ENCODE results near the gene PSME3.
"Not testable (repeated sequence)": the region's sequence is repeated elsewhere in the genome, so short reads cannot be mapped to it uniquely, and the experiment has no call there.

PSME3 gene

GRCh38 chr17:42857389-42857788 is 24.2 kb downstream of the PSME3 start:
- Histone ChIP-seq H3K4me3 (no peak overlapping the region), H3K9ac (ENCODE audit: insufficient read length) (no peak overlapping the region), H3K9me3 (ENCODE audit: low read depth, low read length) (no peaks in the 10 kb centered on the region), H3K27ac (no peak overlapping the region), H3K36me3 (ENCODE audit: insufficient read depth, low read length) (no peaks in the 10 kb centered on the region)
- DNase-seq (ENCODE audit: low read depth, low spot score), result no peak
- TF ChIP-seq EZH2 (IDR thresholded peaks at IDR 0.05) (no peak), FOXP2 (optimal IDR thresholded peaks at IDR 0.05; ENCODE audit: control extremely low read depth, extremely low read length, insufficient read depth) (no peak), POLR2AphosphoS5 (IDR thresholded peaks at IDR 0.05; ENCODE audit: borderline replicate concordance, low read depth, low read length) (no peak)

GRCh38 chr17:42865638-42866094 is 32.5 kb downstream of the PSME3 start:
- no peak overlapping the region for H3K9ac ChIP-seq (ENCODE audit: insufficient read length)
- H3K27ac ChIP-seq, result no peak overlapping the region
- DNase-seq (ENCODE audit: low read depth, low spot score), result no peak
- no peaks in the 10 kb centered on the region for H3K9me3 ChIP-seq (ENCODE audit: low read depth, low read length)
- H3K4me3 ChIP-seq, result no peak overlapping the region
- TF ChIP-seq FOXP2 (optimal IDR thresholded peaks at IDR 0.05; ENCODE audit: control extremely low read depth, extremely low read length, insufficient read depth), result no peak
- TF ChIP-seq EZH2 (IDR thresholded peaks at IDR 0.05), result no peak
- no peak for TF ChIP-seq POLR2AphosphoS5 (IDR thresholded peaks at IDR 0.05; ENCODE audit: borderline replicate concordance, low read depth, low read length)
- H3K36me3 ChIP-seq (ENCODE audit: insufficient read depth, low read length), result no peaks in the 10 kb centered on the region

- TF ChIP-seq FOXP2 (optimal IDR thresholded peaks at IDR 0.05; ENCODE audit: control extremely low read depth, extremely low read length, insufficient read depth) (no peak), EZH2 (IDR thresholded peaks at IDR 0.05) (no peak), POLR2AphosphoS5 (IDR thresholded peaks at IDR 0.05; ENCODE audit: borderline replicate concordance, low read depth, low read length) (no peak)
- Histone ChIP-seq H3K9ac (ENCODE audit: insufficient read length) (no peak overlapping the region), H3K4me3 (no peak overlapping the region), H3K27ac (no peak overlapping the region), H3K36me3 (ENCODE audit: insufficient read depth, low read length) (no peaks in the 10 kb centered on the region), H3K9me3 (ENCODE audit: low read depth, low read length) (no peaks in the 10 kb centered on the region)
- no peak for DNase-seq (ENCODE audit: low read depth, low spot score)
Observed at GRCh38 chr17:42866216-42866615, 33.0 kb downstream of the PSME3 start.

- no peak overlapping the region for H3K4me3 ChIP-seq
- DNase-seq (ENCODE audit: low read depth, low spot score), result no peak
- TF ChIP-seq FOXP2 (optimal IDR thresholded peaks at IDR 0.05; ENCODE audit: control extremely low read depth, extremely low read length, insufficient read depth), result no peak
- no peak for TF ChIP-seq POLR2AphosphoS5 (IDR thresholded peaks at IDR 0.05; ENCODE audit: borderline replicate concordance, low read depth, low read length)
- TF ChIP-seq EZH2 (IDR thresholded peaks at IDR 0.05), result no peak
- H3K9me3 ChIP-seq (ENCODE audit: low read depth, low read length), result no peaks in the 10 kb centered on the region
- no peaks in the 10 kb centered on the region for H3K36me3 ChIP-seq (ENCODE audit: insufficient read depth, low read length)
- H3K27ac ChIP-seq, result no peak overlapping the region
- H3K9ac ChIP-seq (ENCODE audit: insufficient read length), result no peak overlapping the region
Observed at GRCh38 chr17:42866631-42867575, 33.7 kb downstream of the PSME3 start.

GRCh38 chr17:42867694-42868261 is 34.6 kb downstream of the PSME3 start:
- H3K4me3 ChIP-seq; H3K9ac ChIP-seq (ENCODE audit: insufficient read length); DNase-seq (ENCODE audit: low read depth, low spot score); H3K36me3 ChIP-seq (ENCODE audit: insufficient read depth, low read length); H3K9me3 ChIP-seq (ENCODE audit: low read depth, low read length); H3K27ac ChIP-seq: not testable (repeated sequence)

GRCh38 chr17:42868338-42868737 is 35.1 kb downstream of the PSME3 start:
- Histone ChIP-seq H3K36me3 (ENCODE audit: insufficient read depth, low read length) (no peaks in the 10 kb centered on the region), H3K4me3 (no peak overlapping the region), H3K9ac (ENCODE audit: insufficient read length) (no peak overlapping the region), H3K27ac (no peak overlapping the region), H3K9me3 (ENCODE audit: low read depth, low read length) (no peaks in the 10 kb centered on the region)
- DNase-seq (ENCODE audit: low read depth, low spot score), result no peak
- TF ChIP-seq EZH2 (IDR thresholded peaks at IDR 0.05) (no peak), POLR2AphosphoS5 (IDR thresholded peaks at IDR 0.05; ENCODE audit: borderline replicate concordance, low read depth, low read length) (no peak), FOXP2 (optimal IDR thresholded peaks at IDR 0.05; ENCODE audit: control extremely low read depth, extremely low read length, insufficient read depth) (no peak)

GRCh38 chr17:42871647-42872046 is 38.5 kb downstream of the PSME3 start:
- no peaks in the 10 kb centered on the region for H3K9me3 ChIP-seq (ENCODE audit: low read depth, low read length)
- H3K4me3 ChIP-seq, result no peak overlapping the region
- H3K27ac ChIP-seq, result no peak overlapping the region
- DNase-seq (ENCODE audit: low read depth, low spot score), result no peak
- TF ChIP-seq FOXP2 (optimal IDR thresholded peaks at IDR 0.05; ENCODE audit: control extremely low read depth, extremely low read length, insufficient read depth), result no peak
- TF ChIP-seq POLR2AphosphoS5 (IDR thresholded peaks at IDR 0.05; ENCODE audit: borderline replicate concordance, low read depth, low read length), result no peak
- TF ChIP-seq EZH2 (IDR thresholded peaks at IDR 0.05), result no peak
- no peak overlapping the region for H3K9ac ChIP-seq (ENCODE audit: insufficient read length)
- no peaks in the 10 kb centered on the region for H3K36me3 ChIP-seq (ENCODE audit: insufficient read depth, low read length)

GRCh38 chr17:42872251-42872965 is 39.2 kb downstream of the PSME3 start:
- DNase-seq (ENCODE audit: low read depth, low spot score), result no peak
- no peaks in the 10 kb centered on the region for H3K9me3 ChIP-seq (ENCODE audit: low read depth, low read length)
- H3K36me3 ChIP-seq (ENCODE audit: insufficient read depth, low read length), result no peaks in the 10 kb centered on the region
- no peak overlapping the region for H3K4me3 ChIP-seq
- H3K9ac ChIP-seq (ENCODE audit: insufficient read length), result no peak overlapping the region
- no peak for TF ChIP-seq FOXP2 (optimal IDR thresholded peaks at IDR 0.05; ENCODE audit: control extremely low read depth, extremely low read length, insufficient read depth)
- no peak for TF ChIP-seq POLR2AphosphoS5 (IDR thresholded peaks at IDR 0.05; ENCODE audit: borderline replicate concordance, low read depth, low read length)
- TF ChIP-seq EZH2 (IDR thresholded peaks at IDR 0.05), result no peak
- no peak overlapping the region for H3K27ac ChIP-seq
